Measurements from ENCODE around the gene AGAP6.

GRCh38 chr10:50027195-50027594, 39.0 kb downstream of the AGAP6 start:
- no peak for TF ChIP-seq CTCF (IDR thresholded peaks at IDR 0.05)
- no peak for TF ChIP-seq POLR2A (IDR thresholded peaks at IDR 0.05)
